ENCODE data around the gene SLC6A17.

DNA sequence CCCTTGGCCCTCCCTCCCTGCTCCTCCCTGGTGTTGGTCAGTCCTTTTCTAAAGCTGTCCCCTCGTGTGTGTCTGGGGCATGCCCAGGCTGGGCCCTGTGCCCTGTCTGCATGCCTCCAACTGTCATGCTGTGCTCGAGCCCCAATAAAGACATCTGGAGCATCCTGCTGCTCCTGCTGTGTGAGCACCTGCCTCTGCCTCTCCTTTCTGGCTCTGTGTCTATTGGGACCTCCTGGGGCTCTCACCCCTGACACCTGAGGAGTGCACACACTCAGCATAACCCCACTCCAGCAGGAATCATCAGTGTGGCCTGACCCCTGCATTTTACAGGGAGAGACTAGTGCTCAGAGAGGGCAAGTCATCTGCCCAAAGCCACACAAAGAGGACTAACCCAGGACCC, 83.6 kb downstream of the SLC6A17 start:
- TF ChIP-seq, protein P1, sequence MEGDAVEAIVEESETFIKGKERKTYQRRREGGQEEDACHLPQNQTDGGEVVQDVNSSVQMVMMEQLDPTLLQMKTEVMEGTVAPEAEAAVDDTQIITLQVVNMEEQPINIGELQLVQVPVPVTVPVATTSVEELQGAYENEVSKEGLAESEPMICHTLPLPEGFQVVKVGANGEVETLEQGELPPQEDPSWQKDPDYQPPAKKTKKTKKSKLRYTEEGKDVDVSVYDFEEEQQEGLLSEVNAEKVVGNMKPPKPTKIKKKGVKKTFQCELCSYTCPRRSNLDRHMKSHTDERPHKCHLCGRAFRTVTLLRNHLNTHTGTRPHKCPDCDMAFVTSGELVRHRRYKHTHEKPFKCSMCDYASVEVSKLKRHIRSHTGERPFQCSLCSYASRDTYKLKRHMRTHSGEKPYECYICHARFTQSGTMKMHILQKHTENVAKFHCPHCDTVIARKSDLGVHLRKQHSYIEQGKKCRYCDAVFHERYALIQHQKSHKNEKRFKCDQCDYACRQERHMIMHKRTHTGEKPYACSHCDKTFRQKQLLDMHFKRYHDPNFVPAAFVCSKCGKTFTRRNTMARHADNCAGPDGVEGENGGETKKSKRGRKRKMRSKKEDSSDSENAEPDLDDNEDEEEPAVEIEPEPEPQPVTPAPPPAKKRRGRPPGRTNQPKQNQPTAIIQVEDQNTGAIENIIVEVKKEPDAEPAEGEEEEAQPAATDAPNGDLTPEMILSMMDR (IDR thresholded peaks at IDR 0.05), result no peak
- TF ChIP-seq EZH2 (IDR thresholded peaks at IDR 0.05; ENCODE audit: borderline replicate concordance, insufficient read depth, low read depth, low read length, poor library complexity, severe bottlenecking), result no peak
